ENCODE data around the gene APBA1. TPM values are rescaled to one million over a fixed set of nuclear protein-coding genes. Genes with fewer than 3 reads are reported as not detected.
A peak's percentile ranks its signal among the peaks of the same experiment; 100 is the strongest.

Gene APBA1
- total RNA-seq, 1 experiment from 2014 or later: 1.8 TPM

GRCh38 chr9:69397384-69398214, 274.6 kb downstream of the APBA1 start:
- no peaks in the 10 kb centered on the region for H3K79me2 ChIP-seq (ENCODE audit: insufficient read depth, low read length)
- no peak overlapping the region for H3K4me2 ChIP-seq (ENCODE audit: insufficient read depth, insufficient read length, low read length)
- Mint-ChIP-seq H3K9me3 (peaks cover 3 to 6% of the 10 kb centered on the region in 2 experiments; a peak in 2 of 5 replicates), H3K4me1 (peaks cover 0 to 11% of the 10 kb centered on the region in 2 experiments; a peak in 2 of 4 replicates), H3K4me3 (no peak overlapping the region), H3K36me3 (ENCODE audit: insufficient read depth in 1 of 3, low read depth in 3 of 3) (peaks cover 2 to 16% (median 10%) of the 10 kb centered on the region in 3 experiments; a peak in 6 of 7 replicates), H3K27me3 (ENCODE audit: low read depth) (no peaks in the 10 kb centered on the region), H3K27ac (no peak overlapping the region; a peak in 1 of 7 replicates)
- no peak overlapping the region for H3T11ph ChIP-seq (ENCODE audit: low read length)
- H4K5ac ChIP-seq (ENCODE audit: insufficient read length, low read depth, low read length): no peak overlapping the region
- no peak for DNase-seq
- no peaks in the 10 kb centered on the region for H3K27me3 ChIP-seq (ENCODE audit: insufficient read depth, low read length)
- no peak overlapping the region for H3K4ac ChIP-seq (ENCODE audit: low read depth, low read length)
- no peak overlapping the region for H3K23ac ChIP-seq (ENCODE audit: insufficient read length, low read depth, low read length)
- H2BK12ac ChIP-seq (ENCODE audit: insufficient read length, low read depth, low read length): peak overlapping the region; percentile 45
- no peak overlapping the region for H3K14ac ChIP-seq (ENCODE audit: insufficient read depth, low read length)
- no peaks in the 10 kb centered on the region for H3K9me3 ChIP-seq (ENCODE audit: control insufficient read depth, low read depth, low read length)
- no peak overlapping the region for H3K27ac ChIP-seq (ENCODE audit: insufficient read length, low read depth, low read length)
- H3K23me2 ChIP-seq (ENCODE audit: insufficient read length, low read depth, low read length, poor library complexity, severe bottlenecking): no peaks in the 10 kb centered on the region
- H4K91ac ChIP-seq (ENCODE audit: insufficient read length, low read depth, low read length): peak overlapping the region; percentile 39
- H3K4me1 ChIP-seq (ENCODE audit: insufficient read depth, low read length): no peaks in the 10 kb centered on the region
- no peak overlapping the region for H3K9ac ChIP-seq (ENCODE audit: extremely low read depth, insufficient read length, low read length)
- H4K20me1 ChIP-seq (ENCODE audit: control insufficient read depth, insufficient read depth, insufficient read length): no peaks in the 10 kb centered on the region
- no peaks in the 10 kb centered on the region for H3K79me1 ChIP-seq (ENCODE audit: insufficient read depth, low read depth, low read length, poor library complexity, severe bottlenecking)
- no peak overlapping the region for H2BK15ac ChIP-seq (ENCODE audit: low read depth, low read length)
- no peak overlapping the region for H3K18ac ChIP-seq (ENCODE audit: insufficient read length, low read depth, low read length)
- no peak overlapping the region for H2BK20ac ChIP-seq (ENCODE audit: low read depth, low read length, poor library complexity, severe bottlenecking)
- H2AFZ ChIP-seq (ENCODE audit: low read length): no peak overlapping the region
- H2BK120ac ChIP-seq (ENCODE audit: low read depth, low read length, poor library complexity, severe bottlenecking): no peak overlapping the region
- no CpG with 5 or more reads among the region's 12 CpGs for WGBS (ENCODE audit: extremely low coverage, insufficient read length, low lambda C conversion rate)
- H3K56ac ChIP-seq (ENCODE audit: insufficient read length, low read depth, low read length): no peak overlapping the region
- TF ChIP-seq CTCF (conservative IDR thresholded peaks at IDR 0.05): no peak
- H2AK5ac ChIP-seq (ENCODE audit: insufficient read length, low read length): no peak overlapping the region
- H2BK5ac ChIP-seq (ENCODE audit: insufficient read length, low read length): no peak overlapping the region
- no peak overlapping the region for H4K8ac ChIP-seq (replicated peaks; ENCODE audit: insufficient read length, low read depth, low read length)

Data from H9 (cell line).